ENCODE results near the gene POLR2L. TPM values are rescaled to one million over a fixed set of nuclear protein-coding genes. Genes with fewer than 3 reads are reported as not detected.

Gene POLR2L
- total RNA-seq, 2 donors from 2014 or later, result 64.5 to 91.1 TPM

GRCh38 chr11:849951-850774 lies 7.8 kb upstream of the POLR2L start:
- Histone ChIP-seq H3K27ac (no peak overlapping the region), H3K27me3 (replicated peaks; ENCODE audit: insufficient read depth) (no peaks in the 10 kb centered on the region), H3K36me3 (no peaks in the 10 kb centered on the region), H3K9me3 (no peaks in the 10 kb centered on the region), H3K4me1 (replicated peaks) (peaks cover 16% of the 10 kb centered on the region), H3K4me3 (peak overlapping the region; percentile 37 to 44)
- no peak for DNase-seq (ENCODE audit: low spot score)
- intact Hi-C loops (cut with DNase I), result loop anchor here (2.0 to 10.0 kb wide), 5 partner anchors 62 to 615 kb away; partner anchors contain the start of genes AP2A2 and CHID1
- 27% methylated on average over 52 of the region's 97 CpGs for WGBS
- TF ChIP-seq POLR2A (IDR thresholded peaks at IDR 0.05), result no peak

GRCh38 chr11:849104-849824 lies 6.9 kb upstream of the POLR2L start:
- H3K4me3 ChIP-seq, result peak overlapping the region; percentile 37 to 44
- H3K9me3 ChIP-seq, result no peaks in the 10 kb centered on the region
- peaks cover 21% of the 10 kb centered on the region for H3K4me1 ChIP-seq (replicated peaks)
- no peak for DNase-seq (ENCODE audit: low spot score)
- intact Hi-C loops (cut with DNase I), result loop anchor here (5.0 to 10.0 kb wide), 4 partner anchors 63 to 616 kb away; partner anchors contain the start of genes AP2A2 and CHID1
- 10% methylated on average over 23 of the region's 71 CpGs for WGBS
- no peaks in the 10 kb centered on the region for H3K36me3 ChIP-seq
- H3K27me3 ChIP-seq (replicated peaks; ENCODE audit: insufficient read depth), result no peaks in the 10 kb centered on the region
- no peak overlapping the region for H3K27ac ChIP-seq
- TF ChIP-seq POLR2AphosphoS5 (IDR thresholded peaks at IDR 0.05) (no peak), CTCF (IDR thresholded peaks at IDR 0.05) (no peak), POLR2A (IDR thresholded peaks at IDR 0.05) (no peak)

- Histone ChIP-seq H3K27ac (no peak overlapping the region), H3K27me3 (replicated peaks; ENCODE audit: insufficient read depth) (no peaks in the 10 kb centered on the region), H3K4me1 (replicated peaks) (peaks cover 26% of the 10 kb centered on the region), H3K9me3 (no peaks in the 10 kb centered on the region), H3K36me3 (no peaks in the 10 kb centered on the region), H3K4me3 (no peak overlapping the region)
- WGBS, result 33% methylated on average over 14 of the region's 14 CpGs
- intact Hi-C loops (cut with DNase I), result loop anchor here (5.0 to 10.0 kb wide), 4 partner anchors 64 to 616 kb away; partner anchors contain the start of genes AP2A2 and CHID1
- TF ChIP-seq CTCF (IDR thresholded peaks at IDR 0.05), result peak; percentile 40 to 91 (median 78)
- TF ChIP-seq POLR2AphosphoS5 (IDR thresholded peaks at IDR 0.05), result no peak
- no peak for DNase-seq (ENCODE audit: low spot score)
Observed at GRCh38 chr11:848380-848931, 6.1 kb upstream of the POLR2L start.

- TF ChIP-seq POLR2A (IDR thresholded peaks at IDR 0.05) (no peak), CTCF (IDR thresholded peaks at IDR 0.05) (no peak), POLR2AphosphoS5 (IDR thresholded peaks at IDR 0.05) (no peak)
- no peaks in the 10 kb centered on the region for H3K9me3 ChIP-seq
- no peak overlapping the region for H3K4me3 ChIP-seq
- WGBS, result 97% methylated on average over 11 of the region's 18 CpGs
- H3K27ac ChIP-seq, result no peak overlapping the region
- intact Hi-C loops (cut with DNase I), result loop anchor here (5.0 to 10.0 kb wide), 4 partner anchors 64 to 617 kb away; partner anchors contain the start of genes AP2A2 and CHID1
- peaks cover 26% of the 10 kb centered on the region for H3K4me1 ChIP-seq (replicated peaks)
- no peaks in the 10 kb centered on the region for H3K27me3 ChIP-seq (replicated peaks; ENCODE audit: insufficient read depth)
- H3K36me3 ChIP-seq, result no peaks in the 10 kb centered on the region
- DNase-seq (ENCODE audit: low spot score), result no peak
Observed at GRCh38 chr11:847876-848275, 5.5 kb upstream of the POLR2L start.

GRCh38 chr11:846496-847098 lies 4.3 kb upstream of the POLR2L start:
- WGBS, result 62% methylated on average over 11 of the region's 11 CpGs

More at GRCh38 chr11:846496-847098, 4.3 kb upstream of the POLR2L start:
- Histone ChIP-seq H3K4me1 (replicated peaks) (peaks cover 27% of the 10 kb centered on the region), H3K27me3 (replicated peaks; ENCODE audit: insufficient read depth) (no peaks in the 10 kb centered on the region), H3K4me3 (no peak overlapping the region), H3K9me3 (no peaks in the 10 kb centered on the region), H3K36me3 (no peaks in the 10 kb centered on the region), H3K27ac (no peak overlapping the region)
- DNase-seq (ENCODE audit: low spot score), result no peak
- intact Hi-C loops (cut with DNase I), result loop anchor here (5.0 to 10.0 kb wide), 4 partner anchors 66 to 618 kb away; partner anchors contain the start of genes AP2A2 and CHID1
- TF ChIP-seq POLR2A (IDR thresholded peaks at IDR 0.05), result no peak
- TF ChIP-seq POLR2AphosphoS5 (IDR thresholded peaks at IDR 0.05), result no peak
- TF ChIP-seq CTCF (IDR thresholded peaks at IDR 0.05), result no peak
